D341Med (cell line): Measurements from ENCODE around the gene KRI1.
A peak's percentile ranks its signal among the peaks of the same experiment; 100 is the strongest.
"Not testable (repeated sequence)": the region's sequence is repeated elsewhere in the genome, so short reads cannot be mapped to it uniquely, and the experiment has no call there.

ENCODE experiments used
- DNase-seq: peaks from one replicate; pipeline ENCODE4 v3.0.0; 2012; ENCODE audit warnings: low spot score

The KRI1 gene

GRCh38 chr19:10549733-10550132 is 16.1 kb downstream of the KRI1 start:
- DNase-seq: no peak

- DNase-seq: no peak
Observed at GRCh38 chr19:10548746-10549276, 17.0 kb downstream of the KRI1 start.

GRCh38 chr19:10546817-10547216 is 19.0 kb downstream of the KRI1 start:
- DNase-seq: no peak

- no peak for DNase-seq
Observed at GRCh38 chr19:10544753-10545251, 21.0 kb downstream of the KRI1 start.

- DNase-seq: no peak
Observed at GRCh38 chr19:10544242-10544752, 21.5 kb downstream of the KRI1 start.

- DNase-seq: peak; percentile 99
Observed at GRCh38 chr19:10543420-10544241, 22.2 kb downstream of the KRI1 start, which contains the start of gene ATG4D. Gene ATG4D, plus strand, starts transcription at chr19:10543904. Its CDS starts 187 bp downstream, at chr19:10544091.

- no peak for DNase-seq
Observed at GRCh38 chr19:10543059-10543419, 22.8 kb downstream of the KRI1 start.

- not testable (repeated sequence) for DNase-seq
Observed at GRCh38 chr19:10539016-10539415, 26.8 kb downstream of the KRI1 start.

GRCh38 chr19:10538204-10538983 is 27.4 kb downstream of the KRI1 start:
- no peak for DNase-seq

GRCh38 chr19:10537668-10538067 is 28.1 kb downstream of the KRI1 start:
- DNase-seq: no peak

GRCh38 chr19:10535613-10536012 is 30.2 kb downstream of the KRI1 start:
- DNase-seq: no peak

GRCh38 chr19:10533646-10534386 is 32.0 kb downstream of the KRI1 start:
- DNase-seq: no peak

GRCh38 chr19:10532457-10532856 is 33.4 kb downstream of the KRI1 start:
- no peak for DNase-seq

- DNase-seq: not testable (repeated sequence)
Observed at GRCh38 chr19:10526887-10527286, 38.9 kb downstream of the KRI1 start.

GRCh38 chr19:10525636-10526035 is 40.2 kb downstream of the KRI1 start:
- DNase-seq: no peak

GRCh38 chr19:10523135-10523636 is 42.6 kb downstream of the KRI1 start:
- DNase-seq: no peak

- no peak for DNase-seq
Observed at GRCh38 chr19:10521461-10522171, 44.2 kb downstream of the KRI1 start.

- peak; percentile 47 for DNase-seq
Observed at GRCh38 chr19:10520652-10521318, 45.0 kb downstream of the KRI1 start.

GRCh38 chr19:10519421-10519820 is 46.4 kb downstream of the KRI1 start:
- DNase-seq: no peak
